ENCODE measurements around the gene APEX1.
"Not testable (repeated sequence)": the region's sequence is repeated elsewhere in the genome, so short reads cannot be mapped to it uniquely, and the experiment has no call there.

The APEX1 gene

DNA sequence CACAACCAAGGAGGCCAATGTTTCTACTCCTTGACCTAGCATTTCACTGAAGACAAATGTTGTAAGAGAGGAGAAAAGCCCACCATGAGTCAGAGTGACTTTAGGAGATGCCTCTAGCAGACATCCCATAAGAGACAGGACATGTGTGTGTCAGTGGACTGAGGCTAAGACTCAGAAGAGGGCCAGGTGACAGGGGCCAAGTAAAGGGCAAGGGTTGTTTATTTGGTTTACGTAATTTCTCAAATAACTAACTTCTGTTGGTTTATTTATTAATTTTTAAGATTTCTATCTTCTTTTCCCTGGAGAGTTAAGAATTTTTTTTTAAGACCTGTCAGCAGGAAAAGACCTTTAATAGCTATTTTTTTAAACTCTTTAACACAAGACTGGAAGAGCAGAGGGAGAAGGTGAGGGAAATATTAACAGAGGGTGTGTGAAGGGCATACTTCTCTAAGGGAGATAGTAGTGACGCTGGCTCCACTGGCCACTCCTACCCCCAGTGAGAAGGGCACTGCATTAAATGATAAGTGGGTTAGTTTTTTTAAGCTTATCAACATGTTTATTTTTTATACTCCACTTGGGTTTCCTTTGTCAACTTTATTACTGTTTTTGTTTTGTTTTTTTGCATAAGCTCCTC, 17.6 kb downstream of the APEX1 start:
- no peak for DNase-seq (ENCODE audit: low read depth)

DNA sequence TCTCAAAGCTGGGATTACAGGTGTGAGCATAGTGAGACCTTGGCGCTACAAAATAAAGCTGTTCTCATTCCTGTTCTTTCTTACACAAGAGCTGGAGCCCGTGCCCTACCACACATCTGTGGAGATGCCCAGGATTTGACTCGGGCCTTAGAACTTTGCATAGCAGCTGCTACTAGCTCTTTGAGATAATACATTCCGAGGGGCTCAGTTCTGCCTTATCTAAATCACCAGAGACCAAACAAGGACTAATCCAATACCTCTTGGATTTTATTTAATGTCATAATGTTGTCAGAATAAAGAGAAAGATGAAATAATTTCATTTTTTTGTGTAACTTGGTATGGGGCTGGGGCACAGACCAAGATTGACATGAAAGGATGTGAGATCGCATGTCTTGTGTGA, 21.8 kb downstream of the APEX1 start:
- no peak for DNase-seq (ENCODE audit: low read depth)

DNA sequence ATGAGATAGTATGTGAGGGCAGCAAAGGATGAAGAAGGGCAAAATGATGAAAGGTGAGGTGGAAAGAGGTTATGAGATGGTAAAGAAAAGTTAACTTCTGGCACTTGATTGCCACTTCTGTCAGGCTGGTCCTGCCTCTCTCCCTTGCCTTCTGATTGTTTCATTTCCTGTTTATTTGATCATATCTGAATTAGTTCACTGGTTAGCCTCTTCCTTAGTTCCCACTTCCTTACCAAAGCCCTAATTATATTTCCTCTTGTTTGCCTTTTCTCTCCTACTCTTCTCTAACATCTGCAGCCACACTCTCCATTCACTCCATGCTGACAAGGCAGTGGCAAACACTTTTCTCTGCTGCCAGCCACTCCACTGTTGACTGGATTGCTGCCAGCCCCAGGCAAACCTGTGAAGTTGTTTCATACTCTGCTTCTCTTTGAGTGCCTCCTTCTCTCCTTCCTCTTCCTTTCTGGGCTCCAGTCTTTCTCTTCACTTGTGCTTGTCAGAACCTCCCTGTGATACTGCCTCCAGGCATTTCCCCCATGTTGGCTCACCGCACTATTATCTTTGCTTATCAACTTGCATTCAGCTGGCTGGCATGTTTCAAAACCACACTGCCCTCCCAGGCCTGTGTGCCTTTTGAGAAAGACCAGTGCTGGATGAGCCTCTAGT, 22.3 kb downstream of the APEX1 start:
- DNase-seq (ENCODE audit: low read depth) = peak; percentile 20

DNA sequence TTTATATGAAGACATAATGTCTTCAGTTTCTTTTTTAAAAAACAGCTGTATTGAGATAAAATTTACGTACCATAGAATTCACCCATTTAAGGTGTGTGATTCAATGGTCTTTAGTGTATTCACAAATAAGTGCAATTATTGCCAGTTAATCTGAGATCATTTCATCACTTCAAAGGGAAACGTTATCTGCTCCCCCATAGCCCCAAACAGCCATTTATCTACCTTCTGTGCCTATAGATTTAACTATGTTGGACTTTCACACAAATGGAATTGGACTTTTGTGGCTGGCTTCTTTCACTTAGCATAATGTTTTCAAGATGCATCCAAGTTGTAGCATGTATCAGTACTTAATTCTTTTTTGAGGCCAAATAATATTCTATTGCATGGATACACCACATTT, 23.9 kb downstream of the APEX1 start:
- DNase-seq (ENCODE audit: low read depth) = no peak

DNA sequence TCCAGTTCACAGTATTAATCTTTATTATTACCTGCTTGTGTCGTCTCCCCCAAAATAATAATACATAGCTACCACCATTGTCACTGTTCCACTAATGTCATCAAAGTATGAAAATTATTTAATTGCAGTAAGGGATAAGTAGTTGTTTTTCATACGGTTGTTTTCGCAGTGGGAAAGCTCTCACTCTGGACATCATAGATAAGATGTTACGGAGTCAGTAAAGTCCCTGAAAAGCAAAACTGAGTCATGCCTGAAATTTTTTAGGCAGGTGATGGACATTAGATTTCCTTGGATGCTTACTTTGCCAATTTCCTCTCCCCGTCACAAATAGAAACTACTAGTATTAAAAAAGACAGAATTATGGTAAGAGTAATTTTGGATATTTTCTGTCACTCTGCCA, 27.4 kb downstream of the APEX1 start:
- no peak for DNase-seq (ENCODE audit: low read depth)

DNA sequence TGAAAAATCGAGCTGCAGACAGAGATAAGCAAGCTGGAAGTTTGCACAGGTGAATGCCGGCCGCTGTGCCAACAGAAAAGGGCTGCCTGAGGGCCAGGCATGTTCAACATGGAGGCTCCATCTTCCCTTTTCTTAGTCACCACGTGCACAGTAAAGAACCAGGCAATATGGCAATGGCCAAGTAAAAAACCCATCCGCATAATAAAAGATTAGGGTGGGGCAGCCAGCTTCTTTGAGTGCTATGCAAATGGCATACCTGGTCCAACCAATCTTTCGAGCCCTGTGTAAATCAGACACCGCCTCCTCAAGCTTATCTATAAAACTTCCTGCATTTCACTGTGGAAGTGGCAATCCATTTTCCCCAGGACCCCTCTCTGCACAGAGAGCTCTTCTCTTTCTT, 30.9 kb downstream of the APEX1 start:
- DNase-seq (ENCODE audit: low read depth) = no peak

DNA sequence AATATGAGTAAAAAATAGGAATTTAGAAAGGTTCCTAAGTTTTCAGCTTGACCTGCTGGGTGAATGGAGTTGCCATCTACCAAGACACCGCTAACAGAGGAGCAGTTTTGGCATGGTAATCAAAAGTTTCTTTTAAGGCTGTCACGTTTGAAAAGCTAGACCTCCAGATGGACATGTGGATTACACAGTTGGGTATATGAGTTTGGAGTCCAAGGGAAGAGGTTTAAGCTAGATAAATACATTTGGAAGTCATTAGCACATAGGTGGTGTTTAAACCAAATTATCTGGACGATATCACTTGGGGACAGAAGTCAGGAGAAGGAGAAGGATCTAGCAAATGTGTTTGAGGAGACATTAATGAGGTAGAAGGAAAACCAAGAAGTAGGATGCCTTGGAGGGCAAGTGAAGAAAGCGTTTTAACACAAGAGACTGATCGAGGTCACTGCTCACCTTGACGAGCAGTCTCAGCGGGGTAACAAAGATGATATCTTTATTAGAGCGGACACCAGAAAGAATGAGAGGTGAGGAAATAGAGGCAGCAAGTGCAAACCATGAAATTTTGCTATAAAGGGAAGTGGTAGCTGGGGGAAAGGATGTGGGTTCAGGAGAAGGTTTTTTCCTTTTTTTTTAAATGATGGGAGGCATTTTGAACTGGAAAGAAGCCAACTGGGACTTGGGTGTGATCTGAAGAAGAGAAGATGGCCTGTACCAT, 31.8 kb downstream of the APEX1 start:
- DNase-seq (ENCODE audit: low read depth) = no peak

DNA sequence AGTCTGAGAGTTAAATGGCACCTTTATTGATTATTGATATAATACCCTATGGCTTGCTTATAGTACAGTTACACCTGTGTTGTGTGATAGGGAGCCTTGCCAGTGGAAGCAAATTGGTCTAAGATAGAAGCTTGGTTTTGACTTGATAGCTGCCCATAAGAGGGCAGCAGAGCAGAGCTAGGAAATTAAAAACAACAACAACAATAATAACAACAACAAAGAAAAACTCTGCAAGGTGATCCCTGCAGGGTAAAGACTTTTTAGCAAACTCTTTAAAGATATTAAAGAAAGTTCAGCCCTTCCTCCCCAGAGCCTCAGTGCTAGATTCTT, 32.3 kb downstream of the APEX1 start:
- no peak for DNase-seq (ENCODE audit: low read depth)

DNA sequence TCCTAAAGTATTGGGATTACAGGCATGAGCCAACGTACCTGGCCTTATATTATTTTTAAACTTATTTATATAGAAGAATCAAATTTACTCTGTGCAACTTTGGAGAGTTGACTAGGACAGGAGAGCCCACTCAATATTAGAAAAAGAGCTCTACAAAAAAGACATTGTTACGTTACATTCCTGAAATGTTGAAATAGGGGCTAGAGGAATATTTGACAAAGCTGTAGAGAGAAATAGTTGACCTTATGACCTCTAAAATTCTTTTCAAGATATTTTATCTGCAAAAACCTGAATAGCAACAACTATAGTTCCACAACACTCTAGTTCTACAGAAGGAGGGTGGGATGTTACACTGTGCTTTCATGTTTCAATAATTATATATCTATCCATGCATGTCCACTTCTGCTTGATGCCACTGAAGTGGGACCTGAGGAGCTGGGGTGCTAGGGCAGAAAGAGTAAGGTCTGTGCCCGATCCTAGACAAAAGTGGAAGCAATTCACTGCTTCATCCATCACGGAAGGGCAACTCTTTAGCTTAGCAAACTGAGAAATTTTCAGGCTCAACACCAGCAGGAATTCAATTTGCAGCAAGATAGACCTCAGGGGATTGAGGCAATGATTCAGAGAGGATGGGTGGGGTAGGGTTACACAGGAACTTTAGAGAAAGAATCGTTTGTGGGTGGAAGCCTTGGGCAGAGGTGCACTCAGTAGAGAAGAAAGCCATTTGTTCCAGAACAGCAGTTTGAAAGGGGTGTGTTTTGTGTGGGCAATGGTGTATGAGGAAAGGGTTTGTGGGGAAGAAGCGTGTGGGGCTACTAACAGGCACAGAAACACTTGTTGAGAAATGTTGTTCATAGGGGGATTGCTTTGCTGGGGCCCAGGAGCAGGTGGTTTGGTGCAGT, 34.3 kb downstream of the APEX1 start:
- no peak for DNase-seq (ENCODE audit: low read depth)

DNA sequence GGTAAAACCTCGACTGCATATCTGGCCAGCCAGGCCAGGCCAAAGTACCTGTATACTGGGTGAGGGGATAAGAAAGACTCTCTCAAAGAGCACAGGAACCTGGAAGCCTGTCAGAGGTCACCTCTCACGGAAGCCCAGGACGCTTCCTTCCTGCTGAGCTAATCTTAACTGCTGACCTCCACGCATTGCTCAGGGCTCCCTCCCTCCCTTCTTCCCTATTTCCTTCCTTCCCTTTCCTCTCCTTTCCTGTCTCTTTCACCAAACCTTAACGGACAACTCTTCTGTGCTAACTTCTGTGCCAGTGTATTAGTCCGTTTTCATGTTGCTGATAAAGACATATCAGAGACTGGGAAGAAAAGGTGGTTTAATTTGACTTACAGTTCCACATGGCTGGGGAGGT, 35.5 kb downstream of the APEX1 start:
- no peak for DNase-seq (ENCODE audit: low read depth)

DNA sequence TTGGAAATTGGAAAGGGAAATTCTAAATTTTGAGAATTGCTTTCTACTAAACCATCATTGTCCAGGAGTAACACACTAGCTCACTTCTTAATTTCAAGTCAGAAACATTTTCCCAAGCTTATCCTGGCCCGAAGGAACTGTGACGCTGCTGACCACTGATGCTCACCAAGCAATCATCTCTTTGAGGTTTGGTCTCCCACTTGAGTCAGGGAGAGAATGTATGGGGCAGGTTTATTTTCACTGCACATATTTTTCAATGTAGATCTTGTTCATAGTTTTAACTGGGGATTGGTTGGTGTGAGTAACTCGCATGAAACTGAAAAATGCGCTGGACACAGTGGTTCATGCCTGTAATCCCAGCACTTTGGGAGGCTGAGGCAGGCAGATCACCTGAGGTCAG, 37.5 kb downstream of the APEX1 start:
- no peak for DNase-seq (ENCODE audit: low read depth)

DNA sequence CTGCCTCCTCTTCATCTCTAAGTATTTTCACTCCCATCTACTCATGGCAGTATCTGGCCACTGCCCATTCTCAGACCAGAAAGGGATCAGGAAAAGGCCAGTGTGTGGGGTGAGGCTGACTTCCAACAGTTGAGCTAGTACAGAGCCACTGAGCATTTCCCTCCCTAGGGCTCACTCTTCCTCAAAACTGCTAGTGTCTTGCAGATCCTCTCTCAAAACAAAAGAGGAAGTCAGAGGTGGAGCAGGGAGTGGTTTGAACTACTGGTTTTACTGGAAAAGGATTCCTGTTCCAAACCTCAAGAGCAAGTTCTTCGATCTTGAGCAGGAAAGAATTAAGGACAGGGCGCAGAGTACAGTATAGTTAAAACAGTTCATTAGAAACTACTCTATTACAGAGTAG, 38.6 kb downstream of the APEX1 start:
- no peak for DNase-seq (ENCODE audit: low read depth)

DNA sequence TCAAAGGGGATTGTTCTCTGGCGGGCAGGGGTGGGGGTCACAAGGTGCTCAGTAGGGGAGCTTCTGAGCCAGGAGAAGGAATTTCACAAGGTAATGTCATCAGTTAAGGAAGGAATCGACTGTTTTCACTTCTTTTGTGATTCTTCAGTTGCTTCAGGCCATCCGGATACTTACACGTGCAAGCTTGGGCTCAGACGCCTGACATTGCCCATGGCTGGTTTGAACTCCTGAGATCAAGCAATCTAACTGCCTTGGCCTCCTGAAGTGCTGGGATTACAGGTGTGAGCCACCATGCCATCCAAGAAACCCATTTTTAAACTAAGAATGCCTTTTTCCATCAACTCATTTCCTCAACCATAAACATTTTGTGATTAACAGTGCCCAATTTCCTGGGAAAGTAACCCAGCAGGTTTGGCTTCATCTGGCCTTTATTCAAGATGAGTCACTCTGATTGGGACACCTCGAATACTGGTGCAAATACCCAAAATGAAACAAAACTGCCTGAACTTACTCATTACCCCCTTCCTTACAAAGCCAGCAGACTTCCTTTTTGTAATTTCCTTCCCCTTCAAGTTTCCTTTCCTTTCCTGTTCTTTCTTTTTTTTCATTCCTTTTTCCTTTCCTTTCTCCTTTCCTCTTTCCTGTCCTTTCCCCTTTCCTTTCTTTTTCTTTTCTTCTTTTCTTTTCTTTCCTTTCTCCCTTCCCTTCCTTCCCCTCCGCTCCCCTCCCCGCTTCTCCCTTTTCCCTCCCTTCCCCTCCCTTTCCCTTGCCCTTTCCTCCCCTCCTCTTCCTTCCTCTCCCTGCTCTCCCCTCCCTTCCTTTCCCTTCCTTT, 40.1 kb downstream of the APEX1 start:
- DNase-seq (ENCODE audit: low read depth) = no peak

DNA sequence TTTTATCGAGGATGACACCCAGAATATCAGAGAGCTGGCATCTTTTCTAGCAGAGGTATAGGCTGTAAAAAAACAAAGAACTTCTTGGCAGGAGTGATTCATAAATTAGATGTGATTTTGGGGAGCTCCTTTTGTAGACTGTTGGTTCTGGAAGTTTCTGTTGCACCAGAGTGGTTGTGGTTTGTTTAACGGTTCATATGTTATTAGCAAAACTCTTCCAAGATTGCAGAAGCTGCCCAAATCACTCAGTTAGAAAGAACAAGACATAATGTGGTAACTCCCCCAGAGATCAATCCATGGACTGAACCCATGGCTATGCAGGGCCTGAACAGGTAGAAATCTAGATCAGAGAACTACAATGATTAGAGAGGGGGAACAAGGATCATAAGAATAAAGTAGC, 43.6 kb downstream of the APEX1 start:
- no peak for DNase-seq (ENCODE audit: low read depth)

DNA sequence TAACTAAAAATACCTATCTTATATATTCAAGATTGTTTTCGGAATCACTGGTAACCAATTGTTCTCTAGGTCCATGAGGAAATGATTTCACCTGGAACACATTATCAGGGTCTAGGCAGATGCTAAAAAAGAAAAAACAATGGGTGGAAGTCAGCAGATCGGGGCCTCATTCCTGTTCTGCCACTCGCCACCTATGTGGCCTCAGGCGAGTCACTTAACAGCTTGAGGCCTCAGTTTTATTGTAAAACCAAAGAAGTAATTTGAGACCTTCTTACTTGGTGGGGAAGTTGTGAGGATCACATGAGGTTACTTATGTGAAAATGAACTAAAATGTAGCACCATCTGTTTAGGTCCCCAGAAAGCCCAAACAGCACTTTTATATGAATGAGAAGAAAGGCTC, 44.1 kb downstream of the APEX1 start:
- no peak for DNase-seq (ENCODE audit: low read depth)

DNA sequence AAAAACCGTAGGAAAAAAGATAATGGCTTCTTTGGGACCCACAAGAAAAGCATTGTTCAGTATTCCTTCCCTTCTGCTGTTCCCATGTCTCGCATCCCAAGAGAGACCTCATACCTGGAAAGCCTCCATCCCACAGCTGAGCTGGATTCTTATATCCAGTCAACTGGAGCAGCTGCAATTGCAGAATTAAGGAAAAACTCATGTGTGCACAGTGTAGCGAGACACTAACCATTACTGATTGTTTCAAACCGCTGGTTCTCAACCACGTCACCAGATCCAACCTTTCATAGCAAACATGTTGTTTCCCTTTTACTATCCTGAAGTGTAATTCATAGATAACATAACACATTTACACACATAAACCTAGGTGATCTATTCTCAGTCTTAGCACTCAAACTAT, 44.9 kb downstream of the APEX1 start:
- no peak for DNase-seq (ENCODE audit: low read depth)

DNA sequence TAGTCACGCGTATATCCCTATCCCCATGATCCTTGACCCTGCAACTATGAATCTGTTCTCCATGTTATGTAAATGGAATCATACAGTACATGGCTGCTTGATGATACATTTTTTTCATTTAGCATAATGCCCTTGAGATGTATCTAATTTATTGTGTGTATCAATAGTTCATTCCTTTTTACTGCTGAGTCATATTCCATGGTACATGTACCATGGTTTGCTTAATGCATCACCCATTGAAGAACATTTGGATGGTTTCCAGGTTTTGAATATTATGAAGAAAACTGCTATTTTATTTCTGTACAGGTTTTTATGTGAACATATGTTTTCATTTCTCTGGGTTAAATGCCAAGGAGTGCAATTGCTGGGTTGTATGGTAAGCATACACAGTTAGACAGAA, 46.3 kb downstream of the APEX1 start:
- DNase-seq (ENCODE audit: low read depth) = no peak

DNA sequence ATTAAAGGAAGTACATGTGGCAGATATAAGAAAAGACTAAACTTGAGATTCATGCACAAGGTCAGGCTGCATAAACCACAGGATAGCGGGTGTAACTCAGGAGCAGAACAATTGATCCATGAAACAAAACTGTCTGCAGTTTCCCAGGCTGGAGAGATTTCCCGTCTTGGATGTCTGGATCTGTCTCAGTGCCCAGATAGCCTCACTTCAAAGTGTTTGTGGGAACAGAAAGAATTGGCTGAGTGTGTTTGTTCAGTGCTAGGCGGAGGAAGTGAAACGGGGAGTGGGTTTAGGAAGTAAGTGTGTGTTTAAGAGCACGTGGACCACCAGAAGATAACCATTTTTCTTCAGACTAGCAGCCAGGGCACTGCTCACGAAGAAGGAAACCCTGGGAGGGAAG, 48.9 kb downstream of the APEX1 start:
- DNase-seq (ENCODE audit: low read depth) = no peak

DNA sequence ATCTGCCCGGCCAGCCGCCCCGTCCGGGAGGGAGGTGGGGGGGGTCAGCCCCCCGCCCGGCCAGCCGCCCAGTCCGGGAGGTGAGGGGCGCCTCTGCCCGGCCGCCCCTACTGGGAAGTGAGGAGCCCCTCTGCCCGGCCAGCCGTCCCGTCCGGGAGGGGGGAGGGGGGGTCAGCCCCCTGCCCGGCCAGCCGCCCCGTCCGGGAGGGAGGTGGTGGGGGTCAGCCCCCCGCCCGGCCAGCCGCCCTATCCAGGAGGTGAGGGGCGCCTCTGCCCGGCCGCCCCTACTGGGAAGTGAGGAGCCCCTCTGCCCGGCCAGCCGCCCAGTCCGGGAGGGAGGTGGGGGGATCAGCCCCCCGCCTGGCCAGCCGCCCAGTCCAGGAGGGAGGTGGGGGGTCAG, 51.2 kb downstream of the APEX1 start:
- not testable (repeated sequence) for DNase-seq (ENCODE audit: low read depth)

DNA sequence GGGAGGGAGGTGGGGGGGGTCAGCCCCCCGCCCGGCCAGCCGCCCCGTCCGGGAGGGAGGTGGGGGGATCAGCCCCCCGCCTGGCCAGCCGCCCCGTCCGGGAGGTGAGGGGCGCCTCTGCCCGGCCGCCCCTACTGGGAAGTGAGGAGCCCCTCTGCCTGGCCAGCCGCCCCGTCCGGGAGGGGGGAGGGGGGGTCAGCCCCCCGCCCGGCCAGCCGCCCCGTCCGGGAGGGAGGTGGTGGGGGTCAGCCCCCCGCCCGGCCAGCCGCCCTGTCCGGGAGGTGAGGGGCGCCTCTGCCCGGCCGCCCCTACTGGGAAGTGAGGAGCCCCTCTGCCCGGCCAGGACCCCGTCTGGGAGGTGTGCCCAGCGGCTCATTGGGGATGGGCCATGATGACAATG, 51.7 kb downstream of the APEX1 start:
- not testable (repeated sequence) for DNase-seq (ENCODE audit: low read depth)
